ENCODE data around the gene CRTC3.

- TF ChIP-seq EZH2 (IDR thresholded peaks at IDR 0.05; ENCODE audit: borderline replicate concordance, low read depth, low read length, poor library complexity, severe bottlenecking) = no peak
- no peak for TF ChIP-seq CTCF (conservative IDR thresholded peaks at IDR 0.05; ENCODE audit: low read depth, low read length)
These were observed 23.6 kb downstream of the CRTC3 start for GRCh38 chr15:90553248-90553745.

Measured in A673 (cell line).